ENCODE measurements around the gene SLC66A2. TPM values are rescaled to one million over a fixed set of nuclear protein-coding genes. Genes with fewer than 3 reads are reported as not detected.

SLC66A2 gene
- total RNA-seq, 3 donors from 2014 or later (not counting 1 experiment from before 2014, with no cell fraction given) = 51.2 to 62.4 (median 54.1) TPM

GRCh38 chr18:79958981-79959380, 7.5 kb upstream of the SLC66A2 start:
- intact Hi-C loops (cut with micrococcal nuclease) = no loop called here

GRCh38 chr18:79956276-79956675, 4.8 kb upstream of the SLC66A2 start:
- H3K27ac ChIP-seq (ENCODE audit: low read length) = no peak overlapping the region
- no peaks in the 10 kb centered on the region for H3K9me3 ChIP-seq (ENCODE audit: control insufficient read depth, insufficient read depth, low read length)
- intact Hi-C loops (cut with micrococcal nuclease) = no loop called here
- Mint-ChIP-seq H3K9me3 (no peaks in the 10 kb centered on the region), H3K27me3 (ENCODE audit: low read depth in 2 of 2) (no peaks in the 10 kb centered on the region), H3K27ac (no peak overlapping the region), H3K4me3 (no peak overlapping the region), H3K36me3 (no peaks in the 10 kb centered on the region), H3K4me1 (peaks cover 0 to 12% of the 10 kb centered on the region in 2 donors)
- H3K27me3 ChIP-seq (ENCODE audit: control insufficient read depth, insufficient read depth, low read length) = no peaks in the 10 kb centered on the region
- no peak for TF ChIP-seq CTCF (IDR thresholded peaks at IDR 0.05)
- H3K4me3 ChIP-seq (ENCODE audit: low read length) = no peak overlapping the region
- H3K4me1 ChIP-seq (ENCODE audit: control insufficient read depth, insufficient read depth, low read length) = peaks cover 10% of the 10 kb centered on the region
- DNase-seq (no peak), ATAC-seq (no peak)
- H3K36me3 ChIP-seq (ENCODE audit: control insufficient read depth, insufficient read depth, low read length) = no peaks in the 10 kb centered on the region
- 91% methylated on average over 2 of the region's 2 CpGs for WGBS (ENCODE audit: insufficient coverage)

More at GRCh38 chr18:79958981-79959380, 7.5 kb upstream of the SLC66A2 start:
- H3K27me3 Mint-ChIP-seq (ENCODE audit: low read depth in 2 of 2) = peaks cover 7 to 8% of the 10 kb centered on the region in 2 donors
- no peak overlapping the region for H3K4me3 ChIP-seq (ENCODE audit: low read length)
- no peaks in the 10 kb centered on the region for H3K36me3 ChIP-seq (ENCODE audit: control insufficient read depth, insufficient read depth, low read length)
- no peak overlapping the region for H3K27ac Mint-ChIP-seq
- H3K36me3 Mint-ChIP-seq = no peaks in the 10 kb centered on the region
- 100% methylated on average over 2 of the region's 2 CpGs for WGBS (ENCODE audit: insufficient coverage)
- no peaks in the 10 kb centered on the region for H3K9me3 ChIP-seq (ENCODE audit: control insufficient read depth, insufficient read depth, low read length)
- H3K27ac ChIP-seq (ENCODE audit: low read length) = no peak overlapping the region
- ATAC-seq = no peak
- peaks cover 14% of the 10 kb centered on the region for H3K4me1 ChIP-seq (ENCODE audit: control insufficient read depth, insufficient read depth, low read length)
- TF ChIP-seq CTCF (IDR thresholded peaks at IDR 0.05) = no peak
- H3K4me1 Mint-ChIP-seq = peaks cover 10 to 25% of the 10 kb centered on the region in 2 donors
- H3K27me3 ChIP-seq (ENCODE audit: control insufficient read depth, insufficient read depth, low read length) = no peaks in the 10 kb centered on the region
- DNase-seq = no peak
- H3K4me3 Mint-ChIP-seq = no peak overlapping the region
- no peaks in the 10 kb centered on the region for H3K9me3 Mint-ChIP-seq

- no peak for TF ChIP-seq CTCF (IDR thresholded peaks at IDR 0.05)
- intact Hi-C loops (cut with micrococcal nuclease) = no loop called here
- Histone ChIP-seq H3K27me3 (ENCODE audit: control insufficient read depth, insufficient read depth, low read length) (no peaks in the 10 kb centered on the region), H3K9me3 (ENCODE audit: control insufficient read depth, insufficient read depth, low read length) (no peaks in the 10 kb centered on the region), H3K36me3 (ENCODE audit: control insufficient read depth, insufficient read depth, low read length) (no peaks in the 10 kb centered on the region), H3K4me3 (ENCODE audit: low read length) (no peak overlapping the region), H3K4me1 (ENCODE audit: control insufficient read depth, insufficient read depth, low read length) (peaks cover 12% of the 10 kb centered on the region), H3K27ac (ENCODE audit: low read length) (no peak overlapping the region)
- Mint-ChIP-seq H3K9me3 (no peaks in the 10 kb centered on the region), H3K36me3 (no peaks in the 10 kb centered on the region), H3K27me3 (ENCODE audit: low read depth in 2 of 2) (no peaks in the 10 kb centered on the region), H3K4me3 (no peak overlapping the region), H3K4me1 (peaks cover 2 to 9% of the 10 kb centered on the region in 2 donors), H3K27ac (no peak overlapping the region)
- ATAC-seq (no peak), DNase-seq (no peak)
- 82% methylated on average over 12 of the region's 12 CpGs for WGBS (ENCODE audit: insufficient coverage)
These were observed 4.0 kb upstream of the SLC66A2 start for GRCh38 chr18:79955302-79956075.
